HG03571 (cell line): ENCODE measurements around the gene SCRN2.

ENCODE experiments used
- ATAC-seq: cut with Tn5 transposase; IDR thresholded peaks from one replicate; pipeline ENCODE4 v1.9.1; 2021; ENCODE audit not compliant: unreplicated experiment

The SCRN2 gene

GRCh38 chr17:47872019-47872650, 31.1 kb upstream of the SCRN2 start:
- ATAC-seq = no peak

- no peak for ATAC-seq
These were observed 30.0 kb upstream of the SCRN2 start for GRCh38 chr17:47871048-47871447.

- ATAC-seq = no peak
These were observed 29.0 kb upstream of the SCRN2 start for GRCh38 chr17:47870056-47870455.

GRCh38 chr17:47869114-47869513, 28.0 kb upstream of the SCRN2 start:
- ATAC-seq = no peak

- ATAC-seq = no peak
These were observed 26.9 kb upstream of the SCRN2 start for GRCh38 chr17:47867813-47868533.

- no peak for ATAC-seq
These were observed 25.9 kb upstream of the SCRN2 start for GRCh38 chr17:47866941-47867340.

GRCh38 chr17:47864791-47865216, 23.7 kb upstream of the SCRN2 start:
- no peak for ATAC-seq

GRCh38 chr17:47862621-47863440, 21.8 kb upstream of the SCRN2 start:
- no peak for ATAC-seq

- ATAC-seq = no peak
These were observed 19.3 kb upstream of the SCRN2 start for GRCh38 chr17:47860386-47860785.

GRCh38 chr17:47857551-47858455, 16.7 kb upstream of the SCRN2 start:
- no peak for ATAC-seq

- ATAC-seq = no peak
These were observed 15.8 kb upstream of the SCRN2 start for GRCh38 chr17:47856830-47857229.

GRCh38 chr17:47855737-47856136, 14.7 kb upstream of the SCRN2 start:
- no peak for ATAC-seq

GRCh38 chr17:47853616-47854015, 12.5 kb upstream of the SCRN2 start:
- ATAC-seq = no peak

- ATAC-seq = no peak
These were observed 11.3 kb upstream of the SCRN2 start for GRCh38 chr17:47852113-47852949.

- ATAC-seq = no peak
These were observed 10.7 kb upstream of the SCRN2 start for GRCh38 chr17:47851764-47852112.

- ATAC-seq = no peak
These were observed 9.9 kb upstream of the SCRN2 start, which contains the start of gene SP6 for GRCh38 chr17:47850692-47851573. SP6 (minus strand) TSS chr17:47851163; CDS start chr17:47848429, 2,734 bp downstream.

GRCh38 chr17:47850373-47850691, 9.3 kb upstream of the SCRN2 start:
- ATAC-seq = no peak

- ATAC-seq = no peak
These were observed 7.1 kb upstream of the SCRN2 start for GRCh38 chr17:47848198-47848513.
